Muscle layer of duodenum (tissue), 2 donors: Measurements from ENCODE around the gene SLC25A47.
"Not testable (repeated sequence)": the region's sequence is repeated elsewhere in the genome, so short reads cannot be mapped to it uniquely, and the experiment has no call there.

Experiments
- H3K27ac ChIP-seq: one replicate; pipeline ENCODE4 v1.7.0; 2013; ENCODE audit warnings: mild to moderate bottlenecking, low read length
- H3K27me3 ChIP-seq: one replicate; pipeline ENCODE4 v1.7.0; 2013; ENCODE audit warnings: low read depth, mild to moderate bottlenecking, control low read depth, low read length
- H3K36me3 ChIP-seq, 2 donors: one replicate each; pipeline ENCODE4 v1.7.0; 2013; ENCODE audit warnings: low read length in 2 of 2, control low read depth in 1 of 2, mild to moderate bottlenecking in 1 of 2; ENCODE audit not compliant: insufficient read depth in 2 of 2, control insufficient read depth in 1 of 2
- H3K4me1 ChIP-seq, 2 donors: one replicate each; pipeline ENCODE4 v1.7.0; 2013; ENCODE audit warnings: low read length in 2 of 2, mild to moderate bottlenecking in 2 of 2, control low read depth in 1 of 2, moderate library complexity in 1 of 2; ENCODE audit not compliant: insufficient read depth in 2 of 2, control insufficient read depth in 1 of 2
- H3K4me3 ChIP-seq, 2 donors: one replicate each; pipeline ENCODE4 v1.7.0; 2013; ENCODE audit warnings: low read length in 2 of 2, low read depth in 1 of 2, mild to moderate bottlenecking in 1 of 2
- H3K9me3 ChIP-seq, 2 donors: one replicate each; pipeline ENCODE4 v1.7.0; 2013; ENCODE audit warnings: low read length in 2 of 2, control low read depth in 1 of 2, mild to moderate bottlenecking in 1 of 2; ENCODE audit not compliant: control insufficient read depth in 1 of 2
- donor health status: healthy.

SLC25A47 gene

GRCh38 chr14:100323121-100323941 is at the start of gene SLC25A47:
SLC25A47 (plus strand) TSS chr14:100323339; CDS start chr14:100323415, 76 bp downstream.
- no peak within 1 kb of the TSS for H3K27ac ChIP-seq
- peaks cover 0 to 3% of the 10 kb centered on the region in 2 donors for H3K4me1 ChIP-seq

GRCh38 chr14:100274250-100274649 is 48.9 kb upstream of the SLC25A47 start:
- Histone ChIP-seq H3K9me3 (no peaks in the 10 kb centered on the region), H3K4me1 (peaks cover 8 to 10% of the 10 kb centered on the region in 2 donors)

More at GRCh38 chr14:100323121-100323941, at the start of gene SLC25A47:
- no peaks in the 10 kb centered on the region for H3K27me3 ChIP-seq
- H3K9me3 ChIP-seq: no peaks in the 10 kb centered on the region
- H3K36me3 ChIP-seq: no peaks in the 10 kb centered on the region
- H3K4me3 ChIP-seq: no peak within 1 kb of the TSS

GRCh38 chr14:100275214-100275613 is 47.9 kb upstream of the SLC25A47 start:
- Histone ChIP-seq H3K27me3 (no peaks in the 10 kb centered on the region), H3K9me3 (no peaks in the 10 kb centered on the region), H3K27ac (no peak overlapping the region), H3K4me3 (no peak overlapping the region), H3K4me1 (peaks cover 6 to 10% of the 10 kb centered on the region in 2 donors), H3K36me3 (peaks cover 0 to 9% of the 10 kb centered on the region in 2 donors)

More at GRCh38 chr14:100274250-100274649, 48.9 kb upstream of the SLC25A47 start:
- Histone ChIP-seq H3K27me3 (no peaks in the 10 kb centered on the region), H3K4me3 (no peak overlapping the region), H3K36me3 (peaks cover 0 to 9% of the 10 kb centered on the region in 2 donors), H3K27ac (no peak overlapping the region)

- H3K4me1 ChIP-seq: peaks cover 6 to 10% of the 10 kb centered on the region in 2 donors
- H3K4me3 ChIP-seq: no peak overlapping the region
- no peak overlapping the region for H3K27ac ChIP-seq
- H3K9me3 ChIP-seq: no peaks in the 10 kb centered on the region
- H3K36me3 ChIP-seq: peaks cover 5 to 9% of the 10 kb centered on the region in 2 donors
- H3K27me3 ChIP-seq: no peaks in the 10 kb centered on the region
Measured at GRCh38 chr14:100278702-100279101, 44.4 kb upstream of the SLC25A47 start.

GRCh38 chr14:100279133-100279532 is 44.0 kb upstream of the SLC25A47 start:
- H3K4me1 ChIP-seq: peaks cover 6 to 10% of the 10 kb centered on the region in 2 donors
- H3K27ac ChIP-seq: no peak overlapping the region
- no peaks in the 10 kb centered on the region for H3K27me3 ChIP-seq
- H3K4me3 ChIP-seq: no peak overlapping the region
- H3K9me3 ChIP-seq: no peaks in the 10 kb centered on the region
- peaks cover 5 to 9% of the 10 kb centered on the region in 2 donors for H3K36me3 ChIP-seq

GRCh38 chr14:100279563-100279962 is 43.6 kb upstream of the SLC25A47 start:
- Histone ChIP-seq H3K36me3 (peaks cover 5 to 9% of the 10 kb centered on the region in 2 donors), H3K4me3 (no peak overlapping the region), H3K27ac (no peak overlapping the region), H3K4me1 (peaks cover 7 to 10% of the 10 kb centered on the region in 2 donors), H3K9me3 (no peaks in the 10 kb centered on the region), H3K27me3 (no peaks in the 10 kb centered on the region)

GRCh38 chr14:100281286-100282082 is 41.7 kb upstream of the SLC25A47 start:
- Histone ChIP-seq H3K27ac (no peak overlapping the region), H3K36me3 (peaks cover 5 to 7% of the 10 kb centered on the region in 2 donors), H3K27me3 (no peaks in the 10 kb centered on the region), H3K4me3 (no peak overlapping the region), H3K9me3 (no peaks in the 10 kb centered on the region), H3K4me1 (peaks cover 0 to 18% of the 10 kb centered on the region in 2 donors)

GRCh38 chr14:100282083-100282350 is 41.1 kb upstream of the SLC25A47 start:
- Histone ChIP-seq H3K27ac (no peak overlapping the region), H3K36me3 (peaks cover 4 to 5% of the 10 kb centered on the region in 2 donors), H3K4me1 (peaks cover 0 to 18% of the 10 kb centered on the region in 2 donors), H3K4me3 (no peak overlapping the region), H3K27me3 (no peaks in the 10 kb centered on the region), H3K9me3 (no peaks in the 10 kb centered on the region)

- Histone ChIP-seq H3K4me1 (peaks cover 0 to 18% of the 10 kb centered on the region in 2 donors), H3K27me3 (no peaks in the 10 kb centered on the region), H3K27ac (no peak overlapping the region), H3K9me3 (no peaks in the 10 kb centered on the region), H3K4me3 (no peak overlapping the region), H3K36me3 (peaks cover 0 to 5% of the 10 kb centered on the region in 2 donors)
Measured at GRCh38 chr14:100282766-100283419, 40.2 kb upstream of the SLC25A47 start.

- H3K27me3 ChIP-seq, H3K4me3 ChIP-seq, H3K27ac ChIP-seq, H3K9me3 ChIP-seq, H3K36me3 ChIP-seq: not testable (repeated sequence)
- peaks cover 0 to 16% of the 10 kb centered on the region in 2 donors for H3K4me1 ChIP-seq
Measured at GRCh38 chr14:100283436-100283835, 39.7 kb upstream of the SLC25A47 start.
